DND-41 (cell line): ENCODE measurements around the gene MYO18B.

Experiments
- CTCF ChIP-seq: IDR thresholded peaks from 2 replicates; pipeline ENCODE4 v1.5.1; 2012; ENCODE audit warnings: borderline replicate concordance, low read length, moderate library complexity, mild to moderate bottlenecking; ENCODE audit not compliant: poor library complexity, severe bottlenecking; ENCODE audit errors: extremely low read depth
- EZH2 ChIP-seq: IDR thresholded peaks from 3 replicates; pipeline ENCODE4 v1.6.1; 2012; ENCODE audit warnings: borderline replicate concordance, low read depth, mild to moderate bottlenecking, moderate library complexity, low read length, inconsistent platforms; ENCODE audit not compliant: severe bottlenecking

GRCh38 chr22:26066534-26066933 lies 324.5 kb downstream of the MYO18B start:
- TF ChIP-seq CTCF (no peak), EZH2 (no peak)
